Measurements from ENCODE around the gene ITIH1. TPM values are rescaled to one million over a fixed set of nuclear protein-coding genes. Genes with fewer than 3 reads are reported as not detected.
"Not testable (repeated sequence)": the region's sequence is repeated elsewhere in the genome, so short reads cannot be mapped to it uniquely, and the experiment has no call there.

Gene ITIH1
- total RNA-seq, 6 experiments from 2014 or later, result not detected

DNA sequence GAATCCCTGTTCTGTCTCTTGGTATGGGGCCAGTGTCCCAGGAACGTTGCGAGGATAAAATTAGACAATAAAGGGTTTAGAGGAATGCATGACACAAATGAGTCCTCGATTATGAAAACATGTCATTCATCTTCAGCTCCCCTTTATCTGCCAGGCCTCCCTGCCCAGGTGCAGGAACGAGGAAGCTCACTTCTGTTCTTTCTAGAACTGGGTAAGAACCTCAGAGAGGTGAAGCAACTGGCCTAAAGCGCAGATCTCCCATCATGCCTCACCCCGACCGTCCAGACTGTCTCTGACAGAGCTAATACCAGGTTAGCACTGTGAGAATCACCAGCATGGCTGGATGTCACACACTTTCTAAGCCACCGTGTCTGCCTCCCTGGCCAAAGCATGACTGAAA, 1.5 kb upstream of the ITIH1 start:
- Mint-ChIP-seq H3K27me3 (ENCODE audit: insufficient read depth) (peaks cover 24% of the 10 kb centered on the region), H3K9me3 (no peaks in the 10 kb centered on the region), H3K4me1 (ENCODE audit: low read depth) (peaks cover 10% of the 10 kb centered on the region; the same call in 1 of the 2 replicates), H3K4me3 (no peak overlapping the region), H3K36me3 (ENCODE audit: low read depth) (no peaks in the 10 kb centered on the region), H3K27ac (no peak overlapping the region)
- DNase-seq, result no peak
- TF ChIP-seq, protein P1, sequence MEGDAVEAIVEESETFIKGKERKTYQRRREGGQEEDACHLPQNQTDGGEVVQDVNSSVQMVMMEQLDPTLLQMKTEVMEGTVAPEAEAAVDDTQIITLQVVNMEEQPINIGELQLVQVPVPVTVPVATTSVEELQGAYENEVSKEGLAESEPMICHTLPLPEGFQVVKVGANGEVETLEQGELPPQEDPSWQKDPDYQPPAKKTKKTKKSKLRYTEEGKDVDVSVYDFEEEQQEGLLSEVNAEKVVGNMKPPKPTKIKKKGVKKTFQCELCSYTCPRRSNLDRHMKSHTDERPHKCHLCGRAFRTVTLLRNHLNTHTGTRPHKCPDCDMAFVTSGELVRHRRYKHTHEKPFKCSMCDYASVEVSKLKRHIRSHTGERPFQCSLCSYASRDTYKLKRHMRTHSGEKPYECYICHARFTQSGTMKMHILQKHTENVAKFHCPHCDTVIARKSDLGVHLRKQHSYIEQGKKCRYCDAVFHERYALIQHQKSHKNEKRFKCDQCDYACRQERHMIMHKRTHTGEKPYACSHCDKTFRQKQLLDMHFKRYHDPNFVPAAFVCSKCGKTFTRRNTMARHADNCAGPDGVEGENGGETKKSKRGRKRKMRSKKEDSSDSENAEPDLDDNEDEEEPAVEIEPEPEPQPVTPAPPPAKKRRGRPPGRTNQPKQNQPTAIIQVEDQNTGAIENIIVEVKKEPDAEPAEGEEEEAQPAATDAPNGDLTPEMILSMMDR (IDR thresholded peaks at IDR 0.05), result no peak

DNA sequence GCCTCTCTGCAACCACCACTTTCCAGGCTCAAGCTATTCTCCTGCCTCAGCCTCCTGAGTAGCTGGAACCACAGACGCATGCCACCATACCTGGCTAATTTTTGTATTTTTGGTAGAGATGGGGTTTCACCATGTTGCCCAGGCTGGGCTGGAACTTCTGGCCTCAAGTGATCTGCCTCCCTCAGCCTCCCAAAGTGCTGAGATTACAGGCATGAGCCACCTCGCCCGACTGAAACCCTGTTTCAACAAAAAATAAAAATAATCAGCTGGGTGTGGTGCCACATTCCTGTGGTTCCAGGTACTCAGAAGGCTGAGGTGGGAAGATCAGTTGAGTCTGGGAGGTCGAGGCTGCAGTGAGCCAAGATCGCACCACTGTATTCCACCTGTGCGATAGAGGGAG, 913 bp upstream of the ITIH1 start:
- DNase-seq; H3K9me3 Mint-ChIP-seq; H3K4me3 Mint-ChIP-seq; H3K36me3 Mint-ChIP-seq (ENCODE audit: low read depth); H3K27ac Mint-ChIP-seq; H3K4me1 Mint-ChIP-seq (ENCODE audit: low read depth): not testable (repeated sequence)
- peaks cover 30% of the 10 kb centered on the region for H3K27me3 Mint-ChIP-seq (ENCODE audit: insufficient read depth)

DNA sequence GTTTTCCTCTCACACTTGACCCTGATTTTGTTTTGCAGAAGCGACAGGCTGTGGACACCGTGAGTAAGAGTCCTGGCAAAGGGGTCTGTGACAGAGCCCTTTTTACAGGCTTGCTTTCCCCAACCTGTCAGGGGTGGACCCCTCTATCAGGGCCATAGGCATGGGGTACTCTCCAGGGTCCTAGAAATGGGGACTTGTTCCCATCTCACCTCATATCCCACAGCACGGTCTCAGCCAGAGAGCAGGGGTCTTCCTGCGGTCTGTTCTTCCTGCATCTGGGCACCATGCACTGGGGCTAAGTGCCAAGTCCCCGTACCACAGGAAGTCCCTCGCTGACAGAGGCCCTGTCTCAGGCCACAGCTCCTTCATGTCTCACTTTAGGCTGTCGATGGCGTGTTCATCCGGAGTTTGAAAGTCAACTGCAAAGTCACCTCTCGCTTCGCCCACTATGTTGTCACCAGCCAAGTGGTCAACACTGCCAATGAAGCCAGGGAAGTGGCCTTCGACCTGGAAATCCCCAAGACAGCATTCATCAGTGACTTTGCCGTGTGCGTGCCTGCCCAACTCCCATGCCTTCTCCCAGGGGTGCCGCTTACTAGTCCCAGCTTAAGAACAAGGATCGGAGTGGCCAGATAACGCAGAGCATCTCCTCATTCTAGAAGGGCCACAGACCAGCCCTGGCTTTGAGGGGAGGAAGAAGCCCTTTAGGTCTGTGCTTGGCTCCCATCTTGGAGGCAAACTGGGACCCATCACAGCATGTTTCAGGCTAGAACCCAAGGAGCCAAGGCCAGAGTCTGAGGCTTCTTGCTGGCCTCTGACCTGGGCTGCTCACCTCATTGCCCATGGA, 783 bp downstream of the ITIH1 start:
- Mint-ChIP-seq H3K4me1 (ENCODE audit: low read depth) (no peaks in the 10 kb centered on the region), H3K9me3 (no peaks in the 10 kb centered on the region), H3K36me3 (ENCODE audit: low read depth) (no peaks in the 10 kb centered on the region), H3K27me3 (ENCODE audit: insufficient read depth) (peaks cover 47% of the 10 kb centered on the region), H3K27ac (no peak overlapping the region), H3K4me3 (no peak overlapping the region)
- TF ChIP-seq, protein P1 (IDR thresholded peaks at IDR 0.05), result no peak
- DNase-seq, result no peak

DNA sequence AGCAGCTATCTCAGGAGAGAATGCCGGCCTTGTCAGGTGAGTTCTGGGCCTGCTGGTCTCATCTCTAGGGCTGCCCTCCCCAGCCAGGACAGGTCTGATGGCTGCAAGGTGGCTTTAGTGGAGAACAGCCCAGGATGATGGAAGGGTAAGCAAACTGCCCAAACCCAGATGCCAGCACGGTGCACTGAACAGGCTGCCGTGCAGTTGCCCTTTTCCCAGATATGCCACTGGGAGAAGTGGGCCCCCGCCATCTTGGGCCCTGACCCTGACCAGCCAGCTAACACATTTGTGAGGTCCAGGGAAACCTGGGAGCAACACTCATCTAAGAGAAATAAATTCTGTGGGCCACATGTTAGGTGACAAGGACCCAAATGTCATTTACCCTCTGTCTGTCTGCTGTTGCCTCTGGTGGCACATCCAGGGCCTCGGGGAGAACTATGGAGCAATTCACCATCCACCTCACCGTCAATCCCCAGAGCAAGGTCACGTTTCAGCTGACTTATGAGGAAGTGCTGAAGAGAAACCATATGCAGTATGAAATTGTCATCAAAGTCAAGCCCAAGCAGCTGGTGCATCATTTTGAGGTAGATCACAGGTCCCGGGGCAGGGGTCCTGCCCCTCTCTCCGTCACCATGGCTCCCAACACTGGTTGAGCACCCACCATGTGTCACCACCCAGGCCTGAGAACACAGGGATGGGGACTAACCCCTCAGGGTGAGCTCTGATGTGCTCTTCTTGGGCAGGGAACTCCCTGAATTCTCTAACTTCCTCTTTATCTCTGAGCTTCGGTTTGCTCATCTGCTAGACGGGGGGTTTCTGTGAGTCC, 1.8 kb downstream of the ITIH1 start:
- TF ChIP-seq, protein P1 (IDR thresholded peaks at IDR 0.05), result no peak
- H3K9me3 Mint-ChIP-seq, result no peaks in the 10 kb centered on the region
- H3K4me1 Mint-ChIP-seq (ENCODE audit: low read depth), result no peaks in the 10 kb centered on the region
- DNase-seq, result no peak
- no peaks in the 10 kb centered on the region for H3K36me3 Mint-ChIP-seq (ENCODE audit: low read depth)
- H3K27me3 Mint-ChIP-seq (ENCODE audit: insufficient read depth), result peaks cover 48% of the 10 kb centered on the region
- H3K4me3 Mint-ChIP-seq, result no peak overlapping the region
- H3K27ac Mint-ChIP-seq, result no peak overlapping the region

DNA sequence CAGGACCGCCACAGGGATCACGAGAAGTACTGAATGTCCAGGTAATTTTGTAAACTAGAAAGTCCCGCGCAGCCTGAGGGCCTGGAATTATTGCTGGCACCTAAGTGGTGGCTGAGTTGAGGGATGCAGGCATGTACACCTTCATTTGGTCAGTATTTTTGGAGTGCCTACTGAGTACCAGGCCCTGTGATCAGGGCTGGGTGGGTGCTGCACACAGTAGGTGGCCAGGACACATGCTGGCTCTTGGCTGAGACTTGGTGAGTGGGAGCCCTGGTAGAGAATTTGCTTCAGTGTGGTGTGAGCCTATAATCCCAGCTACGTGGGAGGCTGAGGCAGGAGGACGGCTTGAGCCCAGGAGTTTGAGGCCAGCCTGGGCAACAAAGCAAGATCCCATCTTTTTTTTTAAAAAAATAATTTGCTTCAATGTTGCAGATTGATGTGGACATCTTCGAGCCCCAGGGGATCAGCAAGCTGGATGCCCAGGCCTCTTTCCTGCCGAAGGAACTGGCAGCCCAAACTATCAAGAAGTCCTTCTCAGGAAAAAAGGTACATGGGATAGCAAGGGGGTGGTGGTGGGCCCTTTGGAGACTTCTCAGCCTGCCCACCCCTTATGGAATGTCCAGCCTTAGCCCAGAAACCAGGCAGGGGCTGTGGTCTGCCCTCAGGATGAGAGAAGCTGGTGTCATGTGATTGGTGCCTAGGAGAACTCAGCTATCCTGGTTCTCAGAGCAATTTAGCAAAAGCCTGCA, 2.6 kb downstream of the ITIH1 start:
- no peaks in the 10 kb centered on the region for H3K9me3 Mint-ChIP-seq
- no peak overlapping the region for H3K4me3 Mint-ChIP-seq
- no peaks in the 10 kb centered on the region for H3K36me3 Mint-ChIP-seq (ENCODE audit: low read depth)
- H3K4me1 Mint-ChIP-seq (ENCODE audit: low read depth), result no peaks in the 10 kb centered on the region
- TF ChIP-seq, protein P1 (IDR thresholded peaks at IDR 0.05), result no peak
- H3K27me3 Mint-ChIP-seq (ENCODE audit: insufficient read depth), result peaks cover 52% of the 10 kb centered on the region
- no peak overlapping the region for H3K27ac Mint-ChIP-seq
- DNase-seq, result no peak

Measured in HFFc6 (cell line).